Placental epithelial cell (primary cell): ENCODE data around the gene OSBP. TPM values are rescaled to one million over a fixed set of nuclear protein-coding genes. Genes with fewer than 3 reads are reported as not detected.

Experiments used
- small RNA-seq: library from RNA; depleted of rRNA; stranded (forward); fragments of <200 nt; gene quantifications from one replicate; pipeline ENCODE3, GENCODE V24; 2012
- total RNA-seq: library from RNA; depleted of rRNA; stranded (reverse); fragments of >200 nt; gene quantifications from 2 replicates; pipeline ENCODE4 v1.2.3, GENCODE V29; 2012

OSBP gene
- 33.2 and 45.1 TPM in 2 replicates for total RNA-seq

GRCh38 chr11:59615637-59616395, at the start of gene OSBP:
Gene OSBP, minus strand, starts transcription at chr11:59615774. Its CDS starts 110 bp downstream, at chr11:59615664.

Small RNAs within 50 kb of the gene (small RNA-seq; reads per million reads assigned to genes)
- gene MIR3162, result not detected

Other genes starting within 250 kb of the OSBP start
- gene OR5A2, start 189.4 kb downstream of the OSBP start, total RNA-seq, result not detected in 2 replicates
- gene OR5A1, start 179.3 kb downstream of the OSBP start, total RNA-seq, result not detected in 2 replicates
- gene OR4D6, start 158.8 kb downstream of the OSBP start, total RNA-seq, result not detected in 2 replicates
- not detected in 2 replicates for gene OR4D10, start 142.5 kb downstream of the OSBP start, total RNA-seq
- gene OR4D11, start 112.2 kb downstream of the OSBP start, total RNA-seq, result not detected in 2 replicates
- gene OR4D9, start 104.2 kb downstream of the OSBP start, total RNA-seq, result not detected in 2 replicates
- gene PATL1, start 53.3 kb upstream of the OSBP start, total RNA-seq, result 12.4 and 14.9 TPM in 2 replicates
- not detected in 2 replicates for gene OR10V1, start 98.1 kb upstream of the OSBP start, total RNA-seq
- gene STX3, start 139.6 kb upstream of the OSBP start, total RNA-seq, result 23.2 and 35.7 TPM in 2 replicates
- gene MRPL16, start 195.0 kb upstream of the OSBP start, total RNA-seq, result 21.8 and 27.5 TPM in 2 replicates
- gene CBLIF, start 229.7 kb upstream of the OSBP start, total RNA-seq, result not detected in 2 replicates